H9 (cell line): ENCODE data around the gene CYS1. TPM values are rescaled to one million over a fixed set of nuclear protein-coding genes. Genes with fewer than 3 reads are reported as not detected.

Source experiments
- DNase-seq: peaks from one replicate; pipeline ENCODE4 v3.0.0-alpha.2; 2017
- H2AFZ ChIP-seq: one replicate; pipeline ENCODE4 v1.6.1; 2013; ENCODE audit warnings: mild to moderate bottlenecking, low read length, control low read depth, moderate library complexity
- H2AK5ac ChIP-seq: 2 replicates; pipeline ENCODE4 v1.6.1; 2013; ENCODE audit warnings: low read length, control low read depth, mixed read lengths; ENCODE audit not compliant: insufficient read length
- H2BK120ac ChIP-seq: one replicate; pipeline ENCODE4 v1.6.1; 2013; ENCODE audit warnings: low read depth, mild to moderate bottlenecking, low read length, control low read depth, inconsistent platforms; ENCODE audit not compliant: poor library complexity, severe bottlenecking
- H2BK12ac ChIP-seq: 2 replicates; pipeline ENCODE4 v1.6.1; 2013; ENCODE audit warnings: low read length, control low read depth, mixed read lengths, low read depth; ENCODE audit not compliant: insufficient read length
- H2BK15ac ChIP-seq: 2 replicates; pipeline ENCODE4 v1.6.1; 2013; ENCODE audit warnings: low read depth, low read length, control low read depth
- H2BK20ac ChIP-seq: one replicate; pipeline ENCODE4 v1.6.1; 2013; ENCODE audit warnings: low read depth, mild to moderate bottlenecking, low read length, control low read depth, inconsistent platforms; ENCODE audit not compliant: poor library complexity, severe bottlenecking
- H2BK5ac ChIP-seq: 2 replicates; pipeline ENCODE4 v1.6.1; 2013; ENCODE audit warnings: low read length, control low read depth, mixed read lengths; ENCODE audit not compliant: insufficient read length
- H3K14ac ChIP-seq: 2 replicates; pipeline ENCODE4 v1.6.1; 2013; ENCODE audit warnings: low read length, control low read depth; ENCODE audit not compliant: insufficient read depth
- H3K18ac ChIP-seq: 2 replicates; pipeline ENCODE4 v1.6.1; 2013; ENCODE audit warnings: low read depth, mild to moderate bottlenecking, mixed read lengths, low read length, control low read depth; ENCODE audit not compliant: insufficient read length
- H3K23ac ChIP-seq: 2 replicates; pipeline ENCODE4 v1.6.1; 2013; ENCODE audit warnings: low read length, control low read depth, mixed read lengths, low read depth; ENCODE audit not compliant: insufficient read length
- H3K23me2 ChIP-seq: 2 replicates; pipeline ENCODE4 v1.6.1; 2013; ENCODE audit warnings: low read depth, mild to moderate bottlenecking, mixed read lengths, low read length, control low read depth; ENCODE audit not compliant: insufficient read length, poor library complexity, severe bottlenecking
- H3K27ac ChIP-seq: 2 replicates; pipeline ENCODE4 v1.5.1; 2013; ENCODE audit warnings: low read length, control low read depth, mixed read lengths, low read depth; ENCODE audit not compliant: insufficient read length
- H3K27me3 ChIP-seq: 2 replicates; pipeline ENCODE4 v1.6.1; 2013; ENCODE audit warnings: low read length, control low read depth, inconsistent platforms; ENCODE audit not compliant: insufficient read depth
- H3K4ac ChIP-seq: 2 replicates; pipeline ENCODE4 v1.6.1; 2013; ENCODE audit warnings: low read depth, mild to moderate bottlenecking, control low read depth, inconsistent platforms, low read length, moderate library complexity
- H3K4me1 ChIP-seq: 2 replicates; pipeline ENCODE4 v1.6.1; 2013; ENCODE audit warnings: low read length, control low read depth, inconsistent platforms; ENCODE audit not compliant: insufficient read depth
- H3K4me2 ChIP-seq: 2 replicates; pipeline ENCODE4 v1.6.1; 2013; ENCODE audit warnings: low read length, control low read depth, mixed read lengths; ENCODE audit not compliant: insufficient read length, insufficient read depth
- H3K56ac ChIP-seq: 2 replicates; pipeline ENCODE4 v1.6.1; 2013; ENCODE audit warnings: low read depth, mild to moderate bottlenecking, mixed read lengths, low read length, control low read depth; ENCODE audit not compliant: insufficient read length
- H3K79me1 ChIP-seq: 2 replicates; pipeline ENCODE4 v1.6.1; 2013; ENCODE audit warnings: low read depth, mild to moderate bottlenecking, moderate library complexity, low read length, control low read depth, inconsistent platforms; ENCODE audit not compliant: insufficient read depth, poor library complexity, severe bottlenecking
- H3K79me2 ChIP-seq: 2 replicates; pipeline ENCODE4 v1.6.1; 2013; ENCODE audit warnings: low read length, control low read depth, inconsistent platforms; ENCODE audit not compliant: insufficient read depth
- H3K9ac ChIP-seq: 2 replicates; pipeline ENCODE4 v1.6.1; 2013; ENCODE audit warnings: low read length, control low read depth, mixed read lengths; ENCODE audit not compliant: insufficient read length; ENCODE audit errors: extremely low read depth
- H3K9me3 ChIP-seq: one replicate; pipeline ENCODE4 v1.6.1; 2013; ENCODE audit warnings: low read depth, low read length, inconsistent platforms; ENCODE audit not compliant: control insufficient read depth
- H3T11ph ChIP-seq: one replicate; pipeline ENCODE4 v1.6.1; 2013; ENCODE audit warnings: mild to moderate bottlenecking, low read length, control low read depth, inconsistent platforms
- H4K20me1 ChIP-seq: one replicate; pipeline ENCODE4 v1.6.1; 2013; ENCODE audit not compliant: control insufficient read depth, insufficient read length, insufficient read depth
- H4K5ac ChIP-seq: 2 replicates; pipeline ENCODE4 v1.6.1; 2013; ENCODE audit warnings: low read depth, mild to moderate bottlenecking, mixed read lengths, low read length, control low read depth; ENCODE audit not compliant: insufficient read length
- H4K8ac ChIP-seq: replicated peaks from 2 replicates; pipeline ENCODE4 v1.6.1; 2013; ENCODE audit warnings: low read length, control low read depth, mixed read lengths, low read depth; ENCODE audit not compliant: insufficient read length
- H4K91ac ChIP-seq: 2 replicates; pipeline ENCODE4 v1.6.1; 2013; ENCODE audit warnings: low read depth, mild to moderate bottlenecking, moderate library complexity, mixed read lengths, low read length, control low read depth; ENCODE audit not compliant: insufficient read length
- H3K27ac Mint-ChIP-seq, 3 experiments: 2 replicates in 2 of 3; 3 replicates in 1 of 3; pipeline ENCODE4 v1.8.0; 2020 to 2021; ENCODE audit warnings: mixed read lengths in 3 of 3, mild to moderate bottlenecking in 1 of 3, moderate library complexity in 1 of 3
- H3K27me3 Mint-ChIP-seq: 2 replicates; pipeline ENCODE4 v1.8.0; 2021; ENCODE audit warnings: low read depth, mild to moderate bottlenecking, moderate library complexity, mixed read lengths
- H3K36me3 Mint-ChIP-seq, 3 experiments: 2 replicates in 2 of 3; 3 replicates in 1 of 3; pipeline ENCODE4 v1.8.0; 2020 to 2021; ENCODE audit warnings: low read depth in 3 of 3, mixed read lengths in 3 of 3; ENCODE audit not compliant: insufficient read depth in 1 of 3
- H3K4me1 Mint-ChIP-seq, 2 experiments: 2 replicates each; pipeline ENCODE4 v1.8.0; 2020; ENCODE audit warnings: mixed read lengths in 2 of 2
- H3K4me3 Mint-ChIP-seq, 2 experiments: 2 replicates in 1 of 2; 3 replicates in 1 of 2; pipeline ENCODE4 v1.8.0; 2020 to 2021; ENCODE audit warnings: mild to moderate bottlenecking in 2 of 2, mixed read lengths in 2 of 2, moderate library complexity in 1 of 2
- H3K9me3 Mint-ChIP-seq, 2 experiments: 2 replicates in 1 of 2; 3 replicates in 1 of 2; pipeline ENCODE4 v1.8.0; 2020; ENCODE audit warnings: mild to moderate bottlenecking in 2 of 2, mixed read lengths in 2 of 2, moderate library complexity in 1 of 2
- CTCF ChIP-seq: fragments of 200-600 bp; sonication (generic); conservative IDR thresholded peaks from 3 replicates; pipeline ENCODE4 v1.8.0; 2021; ENCODE audit warnings: antibody characterized with exemption, mild to moderate bottlenecking
- WGBS: extraction: QIAGEN DNeasy Blood & Tissue Kit; methylation state at CpG from one replicate; pipeline ENCODE4 v1.1.7; 2013; ENCODE audit warnings: missing lambda C conversion rate, low lambda C conversion rate, mixed read lengths; ENCODE audit not compliant: insufficient read length; ENCODE audit errors: extremely low coverage; 5-methylcytosine and 5-hydroxymethylcytosine counted together
- total RNA-seq: library from RNA; stranded (reverse); gene quantifications from 2 replicates; pipeline ENCODE4 v1.2.1, GENCODE V29; 2021

CYS1 gene
- total RNA-seq, 1 experiment from 2014 or later = 0.35 TPM

- no peaks in the 10 kb centered on the region for H4K20me1 ChIP-seq
- no peak overlapping the region for H2BK12ac ChIP-seq
- no peak overlapping the region for H4K5ac ChIP-seq
- DNase-seq = no peak
- H3K14ac ChIP-seq = no peak overlapping the region; the same call in 1 of the 2 replicates
- H2BK120ac ChIP-seq = no peak overlapping the region
- no peak overlapping the region for H3K27ac Mint-ChIP-seq
- no peaks in the 10 kb centered on the region for H3K27me3 ChIP-seq
- no peaks in the 10 kb centered on the region for H3K36me3 Mint-ChIP-seq
- H3T11ph ChIP-seq = no peak overlapping the region
- H2BK5ac ChIP-seq = no peak overlapping the region
- no peak overlapping the region for H2AFZ ChIP-seq
- no peaks in the 10 kb centered on the region for H3K9me3 ChIP-seq
- H3K9ac ChIP-seq = no peak overlapping the region
- no peak overlapping the region for H3K4me2 ChIP-seq
- H3K9me3 Mint-ChIP-seq = no peaks in the 10 kb centered on the region; a peak in 1 of 5 replicates
- H3K56ac ChIP-seq = no peak overlapping the region
- no peaks in the 10 kb centered on the region for H3K79me2 ChIP-seq
- peaks cover 4% of the 10 kb centered on the region; the same call in 1 of the 2 replicates for H3K4me1 ChIP-seq
- no peak overlapping the region for H2BK15ac ChIP-seq
- H3K4me3 Mint-ChIP-seq = no peak overlapping the region
- WGBS = no CpG with 5 or more reads among the region's 8 CpGs
- H4K8ac ChIP-seq = no peak overlapping the region
- no peak overlapping the region for H3K4ac ChIP-seq
- H3K4me1 Mint-ChIP-seq = peaks cover 12 to 28% of the 10 kb centered on the region in 2 experiments
- H4K91ac ChIP-seq = no peak overlapping the region
- no peak overlapping the region for H3K27ac ChIP-seq
- H3K23me2 ChIP-seq = peaks cover 4% of the 10 kb centered on the region
- no peak overlapping the region for H2AK5ac ChIP-seq
- no peak overlapping the region for H3K23ac ChIP-seq
- no peak for TF ChIP-seq CTCF
- H3K18ac ChIP-seq = no peak overlapping the region
- H3K27me3 Mint-ChIP-seq = peaks cover 2% of the 10 kb centered on the region; the same call in 1 of the 2 replicates
- no peaks in the 10 kb centered on the region for H3K79me1 ChIP-seq
- H2BK20ac ChIP-seq = no peak overlapping the region
These were observed 53.2 kb downstream of the CYS1 start for GRCh38 chr2:10026940-10027569.
